Medulla oblongata (tissue), 1 donor: ENCODE measurements around the gene TMEM167A.

Source experiments
- DNase-seq: peaks from one replicate; pipeline ENCODE4 v3.0.0-alpha.2; 2015; ENCODE audit errors: extremely low spot score

TMEM167A gene, protein sequence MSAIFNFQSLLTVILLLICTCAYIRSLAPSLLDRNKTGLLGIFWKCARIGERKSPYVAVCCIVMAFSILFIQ

DNA sequence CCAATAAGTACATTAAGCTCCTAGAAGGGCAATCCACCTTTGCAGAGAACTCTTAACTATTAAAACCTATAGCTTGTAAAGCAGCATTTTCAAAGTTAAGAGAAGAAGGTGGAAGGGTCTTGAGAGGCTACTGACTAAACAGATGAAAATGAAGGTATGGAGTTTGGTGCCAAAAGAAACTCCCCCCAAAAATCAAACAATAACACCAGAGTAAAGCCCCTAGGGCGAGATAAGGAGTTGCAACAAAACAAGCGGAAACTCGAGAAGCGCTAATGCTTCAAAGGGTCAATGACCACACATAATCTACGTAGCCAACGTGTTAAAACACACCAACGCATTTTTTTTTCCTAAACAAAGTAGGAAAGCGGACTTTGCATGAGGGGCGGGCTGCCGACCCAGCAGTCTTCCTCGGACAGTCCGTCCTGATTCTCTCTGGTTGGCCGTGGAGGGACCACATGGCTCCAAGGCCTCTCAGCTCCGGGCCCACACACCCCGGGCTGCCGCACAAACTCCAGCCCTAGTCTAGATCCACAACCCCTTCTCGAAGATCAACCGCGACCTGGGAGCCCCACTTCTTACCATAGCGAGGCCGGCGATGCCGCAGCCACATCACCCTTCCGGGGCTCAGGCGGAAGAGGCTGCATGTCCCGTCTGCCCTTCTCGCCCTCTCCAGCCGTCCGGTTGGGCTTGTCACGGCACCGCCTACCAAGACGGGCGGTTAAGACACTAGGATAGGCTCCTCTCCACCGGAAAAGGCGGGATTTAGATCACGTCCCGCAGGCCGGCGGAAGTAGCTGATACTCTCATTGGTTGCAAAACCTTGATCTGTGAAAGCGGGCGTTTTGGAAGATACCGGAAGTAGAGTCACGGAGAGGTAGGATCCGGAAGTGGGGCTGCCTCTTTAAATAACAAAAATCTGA is at the start of gene TMEM167A, which contains the start of gene XRCC4:
TSS of gene TMEM167A (minus strand) at position 653 of the 920 bp plus-strand sequence. CDS start at position 582, 71 bp downstream.
TSS of gene XRCC4 (plus strand) at position 806 of the 920 bp plus-strand sequence. CDS start 27,373 bp downstream, outside the sequence.
- peak; percentile 100 for DNase-seq

GRCh38 chr5:83126501-83126900 is 49.3 kb upstream of the TMEM167A start:
- DNase-seq: no peak

DNA sequence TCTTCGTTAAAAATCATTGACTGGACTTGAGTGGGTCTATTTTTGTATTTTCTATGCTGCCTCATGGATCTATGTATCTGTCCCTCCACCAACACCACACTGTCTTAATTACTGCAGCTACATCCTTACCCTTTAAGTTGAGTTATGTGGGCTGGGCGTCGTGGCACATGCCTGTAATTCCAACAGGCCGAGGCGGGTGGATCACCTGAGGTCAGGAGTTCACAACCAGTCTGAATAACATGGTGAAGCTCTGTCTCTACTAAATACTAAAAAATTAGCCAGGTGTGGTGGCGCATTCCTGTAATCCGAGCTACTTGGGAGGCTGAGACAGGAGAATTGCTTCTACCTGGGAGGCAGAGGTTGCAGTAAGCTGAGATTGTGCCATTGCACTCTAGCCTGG is 48.4 kb upstream of the TMEM167A start:
- DNase-seq: no peak

- DNase-seq: no peak
These were observed 47.4 kb upstream of the TMEM167A start for GRCh38 chr5:83124593-83124992.

DNA sequence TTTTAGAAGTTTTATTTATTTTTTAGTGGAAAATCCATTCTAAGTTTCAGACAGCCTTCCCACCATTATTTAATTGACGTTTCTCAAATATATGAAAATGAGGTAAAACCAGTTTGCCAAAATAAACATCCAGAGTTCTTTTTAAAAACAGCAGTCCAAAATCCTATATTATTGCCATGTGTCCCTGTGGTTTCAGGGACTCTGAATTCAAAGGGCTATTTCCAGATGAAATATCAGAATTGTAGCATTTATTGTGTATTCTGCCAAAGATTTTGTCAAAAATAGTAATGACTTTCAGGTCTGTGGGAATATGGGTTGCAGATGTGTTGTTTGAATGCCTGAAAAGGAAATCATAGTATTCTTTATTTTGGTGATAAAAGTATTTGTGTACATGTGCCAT is 41.8 kb upstream of the TMEM167A start:
- no peak for DNase-seq

- DNase-seq: no peak
These were observed 41.3 kb upstream of the TMEM167A start for GRCh38 chr5:83118471-83118870.

- no peak for DNase-seq
These were observed 38.6 kb upstream of the TMEM167A start for GRCh38 chr5:83115816-83116215.

DNA sequence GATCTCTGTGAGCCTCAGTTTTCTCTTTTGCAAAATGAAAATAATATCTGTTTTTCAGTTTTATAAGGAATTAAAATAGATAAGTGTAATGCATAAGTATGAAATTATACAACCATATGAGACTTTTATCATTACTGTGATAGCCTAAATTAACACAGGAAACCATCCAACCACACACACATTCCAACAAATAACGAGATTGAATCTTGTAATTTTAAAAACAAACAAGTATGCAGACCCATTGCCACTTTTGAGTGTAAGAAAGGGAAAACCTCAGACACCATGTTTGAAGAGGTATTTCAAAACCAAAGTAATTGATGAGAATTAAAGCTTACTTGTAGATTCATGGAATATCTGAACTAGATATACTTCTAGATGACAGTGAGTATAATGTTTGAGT is 32.2 kb upstream of the TMEM167A start:
- DNase-seq: no peak

GRCh38 chr5:83107692-83108420 is 30.7 kb upstream of the TMEM167A start:
- DNase-seq: no peak

GRCh38 chr5:83104021-83104420 is 26.8 kb upstream of the TMEM167A start:
- DNase-seq: no peak

DNA sequence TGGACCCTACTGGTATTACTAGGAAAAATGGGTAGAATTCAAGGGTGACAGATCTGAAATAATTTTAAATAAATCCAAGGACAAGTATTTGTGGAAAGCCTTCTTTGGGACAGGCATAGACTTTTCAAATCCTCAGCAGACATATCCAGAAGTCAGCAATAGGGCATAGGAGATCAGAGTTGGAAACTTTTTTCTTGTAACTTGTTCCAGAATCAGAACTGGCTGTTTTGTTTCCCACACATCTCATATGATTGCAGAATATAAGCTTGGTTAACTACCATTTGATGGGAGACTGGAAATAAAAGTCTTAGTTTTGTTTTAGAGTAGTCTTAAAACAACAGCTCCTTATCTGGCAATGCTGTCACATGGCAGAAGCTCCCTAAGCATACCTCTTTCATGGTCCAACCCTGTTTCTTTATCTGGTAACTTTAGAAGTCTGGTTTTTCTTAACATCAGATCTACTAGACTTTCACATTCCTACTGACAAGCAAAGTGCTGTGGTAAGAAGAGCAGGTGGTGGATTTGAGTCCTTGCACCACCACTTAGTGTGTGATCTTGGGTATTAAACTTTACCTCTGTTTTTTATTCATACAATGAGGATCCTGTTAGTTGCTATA is 25.3 kb upstream of the TMEM167A start:
- DNase-seq: no peak

DNA sequence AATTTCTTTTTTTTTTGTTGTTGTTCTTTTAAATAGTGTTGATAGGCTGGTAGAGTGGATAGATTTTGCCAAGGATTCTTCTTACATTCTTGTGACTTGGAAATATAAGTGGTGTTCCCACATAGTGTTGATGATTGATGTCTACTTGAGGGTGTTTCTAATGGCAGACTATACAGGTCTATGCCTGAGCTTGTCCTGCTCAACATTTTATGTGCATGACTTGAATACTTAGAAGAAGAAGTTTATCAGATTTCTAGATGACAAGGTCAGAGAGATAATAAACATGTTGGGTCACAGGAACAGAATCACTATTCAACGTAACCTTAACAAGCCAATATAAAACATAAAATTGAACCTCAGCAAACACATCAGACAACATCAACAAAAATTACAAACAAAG is 24.3 kb upstream of the TMEM167A start:
- no peak for DNase-seq

DNA sequence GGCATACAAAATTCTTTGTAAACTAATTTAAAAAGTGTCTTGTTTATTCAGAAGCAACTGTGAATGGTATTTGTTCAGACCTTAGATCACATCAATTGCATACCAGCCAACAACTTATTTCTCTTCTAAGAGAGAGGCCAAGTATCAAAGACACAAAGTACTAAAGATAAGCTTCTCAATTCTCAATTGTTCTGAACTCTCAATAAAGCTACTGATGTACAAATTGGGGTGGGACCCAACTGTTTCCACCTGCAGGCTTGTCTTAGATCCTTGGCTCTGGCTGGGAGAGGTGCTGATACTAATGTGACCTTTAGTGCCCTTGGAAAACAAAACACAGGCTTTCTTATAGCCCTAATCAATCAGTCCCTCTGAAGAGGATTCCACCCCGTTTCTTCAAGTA is 22.3 kb upstream of the TMEM167A start:
- DNase-seq: peak; percentile 13

- no peak for DNase-seq
These were observed 21.8 kb upstream of the TMEM167A start for GRCh38 chr5:83099001-83099400.

DNA sequence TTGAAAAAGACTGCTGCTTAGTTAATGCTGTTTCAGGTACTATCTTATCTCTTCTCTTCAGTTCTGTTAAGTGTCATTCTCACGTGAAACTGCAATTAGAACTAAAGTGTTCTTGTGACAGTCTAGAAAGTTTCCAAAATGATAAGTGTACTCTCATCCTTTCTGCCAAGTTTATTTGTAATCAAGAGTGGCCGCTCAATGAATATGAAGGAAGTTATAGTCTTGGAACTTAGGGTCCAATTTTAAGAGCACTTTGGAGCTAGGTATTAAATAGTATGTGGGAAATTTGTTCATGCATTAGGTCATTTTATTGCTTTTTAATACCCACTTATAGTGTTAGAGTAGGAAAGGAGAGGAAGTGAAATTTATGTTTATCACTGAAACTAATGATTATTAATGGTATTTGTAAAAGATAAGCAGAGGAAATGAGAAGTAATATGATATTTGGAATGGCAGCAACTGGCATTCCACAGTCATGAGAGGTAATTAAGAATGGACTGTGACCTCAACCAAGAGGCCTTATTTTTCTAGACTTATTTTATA is 20.6 kb upstream of the TMEM167A start:
- DNase-seq: no peak

DNA sequence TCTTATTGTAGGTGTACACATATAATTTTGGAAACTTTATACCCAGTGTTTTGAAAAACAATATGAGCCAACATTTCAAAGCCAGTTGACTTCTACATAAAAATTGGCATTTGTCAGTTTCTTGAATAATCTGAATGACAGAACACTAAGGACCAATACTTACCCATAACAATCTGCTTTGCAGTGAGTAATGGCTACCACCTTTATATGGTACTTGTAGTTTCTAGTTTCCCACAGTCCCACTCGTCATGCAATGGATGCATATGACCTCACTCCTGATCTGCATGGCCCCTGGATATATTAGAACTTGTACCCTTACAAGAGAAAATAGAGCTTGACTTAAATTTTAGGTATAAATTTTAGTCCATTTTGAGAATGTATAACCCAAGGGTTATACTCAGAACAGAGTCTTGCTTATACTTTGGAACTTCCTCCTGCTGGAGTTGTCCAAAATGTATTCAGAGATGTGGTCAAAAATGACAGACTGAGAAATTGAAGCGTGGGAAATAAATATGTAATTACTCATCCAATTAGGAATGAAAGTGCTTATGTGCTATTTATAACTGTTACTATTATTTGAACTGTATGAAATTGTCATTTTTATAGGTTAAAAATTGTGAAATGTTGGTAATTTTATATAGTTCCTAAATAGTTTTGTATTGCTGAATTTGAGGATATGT is 19.6 kb upstream of the TMEM167A start:
- no peak for DNase-seq

DNA sequence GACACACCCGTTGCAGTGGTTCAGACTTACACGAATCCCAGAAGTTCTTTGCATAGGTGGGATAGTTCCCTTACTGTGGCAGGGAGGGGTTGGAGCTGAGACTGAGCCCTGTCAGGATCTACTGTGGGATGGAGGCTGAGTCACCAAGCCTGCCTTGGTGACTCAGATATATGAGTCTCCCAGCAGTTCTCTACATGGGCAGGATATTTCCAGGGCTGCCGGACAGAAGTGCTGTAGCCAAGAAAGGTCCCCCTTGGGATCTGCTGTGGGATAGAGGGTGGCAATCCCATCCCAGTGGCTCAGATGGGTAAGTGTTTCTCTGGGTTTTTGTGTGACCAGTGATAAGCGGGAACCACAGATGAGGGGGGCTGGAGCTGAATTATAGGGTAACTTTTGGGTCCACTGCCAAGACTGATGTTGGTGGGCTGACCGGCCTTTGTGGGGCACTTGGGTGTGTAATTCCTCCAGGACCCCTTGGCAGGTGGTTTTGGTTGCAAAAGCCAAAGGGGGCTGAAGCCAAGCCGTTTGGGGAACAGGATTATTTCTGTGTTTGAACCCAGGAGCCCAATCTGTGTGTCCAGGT is 18.9 kb upstream of the TMEM167A start:
- DNase-seq: no peak

DNA sequence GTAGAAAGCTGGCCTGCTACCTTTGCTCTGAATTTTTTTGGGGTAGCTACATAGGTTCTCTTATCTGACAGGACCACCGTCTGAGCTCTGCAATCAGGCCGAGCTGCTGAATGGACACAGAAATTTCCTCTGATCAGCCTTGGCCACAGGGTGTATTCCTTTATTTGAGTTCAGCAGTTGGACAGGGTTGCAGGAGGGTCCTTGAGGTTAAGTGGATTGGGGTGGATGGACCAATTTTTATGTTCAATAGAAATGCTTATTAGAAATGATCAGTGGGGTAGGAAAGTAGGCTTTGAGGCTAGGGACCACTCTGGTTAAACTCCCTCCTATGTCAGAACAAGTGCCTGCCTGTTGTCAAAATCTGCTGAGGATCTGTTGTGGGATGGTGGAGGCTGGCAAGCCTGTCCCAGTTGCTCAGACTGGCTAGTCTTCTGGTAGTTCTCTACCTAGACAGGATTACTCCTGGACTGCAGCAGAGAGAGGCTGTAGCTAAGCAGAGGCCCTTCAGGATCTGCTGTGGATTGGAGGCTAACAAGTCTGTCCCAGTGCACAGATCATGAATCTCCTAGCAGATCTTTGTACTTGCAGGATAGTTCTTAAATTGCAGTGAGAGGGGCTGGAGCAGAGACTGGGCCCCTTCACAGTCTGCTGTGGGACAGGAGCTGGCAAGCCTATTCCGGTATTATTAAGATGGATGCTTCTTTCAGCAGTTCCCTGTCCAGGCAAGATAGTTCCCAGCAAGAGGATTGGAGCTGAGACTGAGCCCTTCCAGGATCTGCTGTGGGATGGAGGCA is 18.2 kb upstream of the TMEM167A start:
- DNase-seq: no peak

DNA sequence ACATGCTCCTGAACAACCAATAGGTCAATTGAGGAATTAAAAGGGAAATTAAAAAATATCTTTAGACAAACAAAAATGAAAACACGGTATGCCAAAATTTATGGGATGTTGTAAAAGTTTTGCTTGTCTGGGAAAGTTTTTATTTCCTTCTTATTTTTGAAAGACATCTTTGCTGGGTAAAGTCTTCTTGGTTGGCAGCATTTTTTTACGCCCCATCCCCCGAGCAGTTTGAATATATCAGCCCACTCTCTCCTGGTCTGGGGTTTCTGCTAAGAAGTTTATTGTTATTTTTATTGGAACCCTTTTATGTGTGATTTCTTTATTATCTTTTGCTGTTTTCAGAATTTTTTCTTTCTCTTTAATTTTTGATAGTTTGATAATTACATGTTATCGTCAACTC is 16.5 kb upstream of the TMEM167A start:
- no peak for DNase-seq

GRCh38 chr5:83092619-83093018 is 15.4 kb upstream of the TMEM167A start:
- DNase-seq: no peak
